PC-9 (cell line): Measurements from ENCODE around the gene TSPAN11. TPM values are rescaled to one million over a fixed set of nuclear protein-coding genes. Genes with fewer than 3 reads are reported as not detected.

Experiments used
- BruUV-seq: library from RNA; stranded (reverse); fragments of 400-500 nt; replicated peaks from 2 replicates; lab custom pipeline; 2021; lab: Mats Ljungman, UMichigan
- CTCF ChIA-PET: fragments of 300-600 bp; sonication (Branson Sonifier 250); formaldehyde crosslinking; loops from one replicate; lab custom pipeline; 2022; ENCODE audit warnings: antibody characterized with exemption; lab: Charles Lee
- POLR2A ChIA-PET: fragments of 300-600 bp; sonication (Branson Sonifier 250); formaldehyde crosslinking; loops from one replicate; lab custom pipeline; 2022; ENCODE audit warnings: antibody characterized with exemption; ENCODE audit not compliant: unreplicated experiment; lab: Charles Lee
- DNase-seq, 2 experiments: peaks; one replicate each; pipeline versions ENCODE4 v3.0.0 to v3.0.0-alpha.2; 2015 to 2022; ENCODE audit warnings: mixed read lengths in 1 of 2
- H2AFZ ChIP-seq: fragments of 200-600 bp; sonication (generic); 2 replicates; pipeline ENCODE4 v1.8.1; 2017; ENCODE audit warnings: antibody characterized with exemption
- H3F3A ChIP-seq: fragments of 200-600 bp; sonication (generic); 2 replicates; pipeline ENCODE4 v1.8.1; 2017; ENCODE audit warnings: antibody characterized with exemption, mild to moderate bottlenecking, low read depth; ENCODE audit not compliant: insufficient read depth
- H3K27ac ChIP-seq: fragments of 200-600 bp; sonication (generic); 2 replicates; pipeline ENCODE4 v1.6.1; 2016; ENCODE audit warnings: mixed run types
- H3K27me3 ChIP-seq: fragments of 200-600 bp; sonication (generic); 2 replicates; pipeline ENCODE4 v1.6.1; 2016; ENCODE audit warnings: low read depth, mixed run types; ENCODE audit not compliant: insufficient read depth
- H3K36me3 ChIP-seq: fragments of 200-600 bp; sonication (generic); 2 replicates; pipeline ENCODE4 v1.6.1; 2016; ENCODE audit warnings: low read depth, mixed run types
- H3K4me1 ChIP-seq: fragments of 200-600 bp; sonication (generic); replicated peaks from 2 replicates; pipeline ENCODE4 v1.6.1; 2016; ENCODE audit warnings: mixed run types; ENCODE audit not compliant: insufficient read depth
- H3K4me2 ChIP-seq: fragments of 200-600 bp; sonication (generic); 2 replicates; pipeline ENCODE4 v1.6.1; 2017; ENCODE audit warnings: mixed run types
- H3K4me3 ChIP-seq: fragments of 200-600 bp; sonication (generic); 2 replicates; pipeline ENCODE4 v1.6.1; 2016; ENCODE audit warnings: mixed run types
- H3K79me2 ChIP-seq: fragments of 200-600 bp; sonication (generic); 2 replicates; pipeline ENCODE4 v1.6.1; 2017; ENCODE audit warnings: low read depth, mixed run types
- H3K9me2 ChIP-seq: fragments of 200-600 bp; sonication (generic); 2 replicates; pipeline ENCODE4 v1.8.1; 2017; ENCODE audit warnings: mild to moderate bottlenecking; ENCODE audit not compliant: insufficient read depth
- H3K9me3 ChIP-seq: fragments of 200-600 bp; sonication (generic); 2 replicates; pipeline ENCODE4 v1.8.1; 2016; ENCODE audit warnings: low read depth; ENCODE audit not compliant: insufficient read depth
- H4K20me1 ChIP-seq: fragments of 200-600 bp; sonication (generic); 2 replicates; pipeline ENCODE4 v1.8.1; 2017; ENCODE audit not compliant: insufficient read depth
- CTCF ChIP-seq: fragments of 200-600 bp; sonication (generic); conservative IDR thresholded peaks from 2 replicates; pipeline ENCODE4 v1.6.1; 2017; ENCODE audit warnings: mixed run types, antibody characterized with exemption, mild to moderate bottlenecking, moderate library complexity
- EZH2 ChIP-seq: fragments of 200-600 bp; sonication (generic); IDR thresholded peaks from 2 replicates; pipeline ENCODE4 v1.8.0; 2017; ENCODE audit warnings: antibody characterized with exemption, low read depth
- intact Hi-C: fragments of 100-400 bp; cut with micrococcal nuclease; formaldehyde crosslinking; loops from one replicate; pipeline ENCODE4 v1.10.0; 2022; ENCODE audit not compliant: unreplicated experiment
- total RNA-seq: library from RNA; stranded (reverse); gene quantifications from 2 replicates; pipeline ENCODE4 v1.2.3, GENCODE V29; 2021

TSPAN11 gene
- total RNA-seq, 1 experiment from 2014 or later: not detected

GRCh38 chr12:30988646-30989286 is 62.2 kb downstream of the TSPAN11 start:
- H3K27ac ChIP-seq: no peak overlapping the region
- POLR2A ChIA-PET: interaction anchor here (0.6 kb wide), 1 partner anchor 24 kb away, joined by 3 read pairs; no protein-coding TSS in a partner anchor
- no peak for DNase-seq
- no peaks in the 10 kb centered on the region for H3K9me2 ChIP-seq
- H3K36me3 ChIP-seq: no peaks in the 10 kb centered on the region
- TF ChIP-seq CTCF (no peak), EZH2 (no peak)
- CTCF ChIA-PET: no interaction called here
- H3K27me3 ChIP-seq: no peaks in the 10 kb centered on the region
- no peaks in the 10 kb centered on the region for H3K79me2 ChIP-seq
- H3K9me3 ChIP-seq: no peaks in the 10 kb centered on the region
- H4K20me1 ChIP-seq: no peaks in the 10 kb centered on the region
- H3K4me1 ChIP-seq: peaks cover 11% of the 10 kb centered on the region
- H3K4me2 ChIP-seq: no peak overlapping the region
- H3K4me3 ChIP-seq: no peak overlapping the region
- no peak overlapping the region for H2AFZ ChIP-seq
- no peaks in the 10 kb centered on the region for H3F3A ChIP-seq
- BruUV-seq: no TSS peak
- intact Hi-C loops: no loop called here

GRCh38 chr12:30989754-30990153 is 63.2 kb downstream of the TSPAN11 start:
- H3K27ac ChIP-seq: no peak overlapping the region
- intact Hi-C loops: no loop called here
- peak; percentile 66 to 68 for DNase-seq
- no peaks in the 10 kb centered on the region for H3K27me3 ChIP-seq
- no TSS peak for BruUV-seq
- no peak overlapping the region for H2AFZ ChIP-seq
- no peaks in the 10 kb centered on the region for H3F3A ChIP-seq
- ChIA-PET POLR2A (interaction anchor here (0.6 to 0.8 kb wide), 3 partner anchors 16 to 29 kb away, joined by 3 read pairs; no protein-coding TSS in a partner anchor), CTCF (interaction anchor here (0.7 to 1.0 kb wide), 4 partner anchors 11 to 138 kb away, joined by 3 to 4 read pairs (median 4); no protein-coding TSS in a partner anchor)
- no peak overlapping the region for H3K4me3 ChIP-seq
- no peak overlapping the region for H3K4me2 ChIP-seq
- TF ChIP-seq CTCF: peak; percentile 52; the same call in 1 of the 2 replicates
- no peak for TF ChIP-seq EZH2
- peaks cover 11% of the 10 kb centered on the region for H3K4me1 ChIP-seq
- H3K79me2 ChIP-seq: no peaks in the 10 kb centered on the region
- H3K9me2 ChIP-seq: no peaks in the 10 kb centered on the region
- no peaks in the 10 kb centered on the region for H3K9me3 ChIP-seq
- H4K20me1 ChIP-seq: no peaks in the 10 kb centered on the region
- H3K36me3 ChIP-seq: no peaks in the 10 kb centered on the region

GRCh38 chr12:30990316-30990715 is 63.8 kb downstream of the TSPAN11 start:
- CTCF ChIA-PET: interaction anchor here (0.8 kb wide), 1 partner anchor 11 kb away, joined by 3 read pairs; no protein-coding TSS in a partner anchor
- intact Hi-C loops: no loop called here
- H3K79me2 ChIP-seq: no peaks in the 10 kb centered on the region

More at GRCh38 chr12:30990316-30990715, 63.8 kb downstream of the TSPAN11 start:
- Histone ChIP-seq H3K4me2 (no peak overlapping the region), H3K36me3 (no peaks in the 10 kb centered on the region), H3K27ac (no peak overlapping the region), H3F3A (no peaks in the 10 kb centered on the region), H3K9me2 (no peaks in the 10 kb centered on the region), H4K20me1 (no peaks in the 10 kb centered on the region), H3K9me3 (no peaks in the 10 kb centered on the region), H3K4me3 (no peak overlapping the region), H2AFZ (no peak overlapping the region), H3K4me1 (peaks cover 11% of the 10 kb centered on the region), H3K27me3 (no peaks in the 10 kb centered on the region)
- BruUV-seq: no TSS peak
- POLR2A ChIA-PET: interaction anchor here (0.6 to 0.8 kb wide), 2 partner anchors 18 to 28 kb away, joined by 3 read pairs; no protein-coding TSS in a partner anchor
- TF ChIP-seq CTCF: no peak
- no peak for TF ChIP-seq EZH2
- no peak for DNase-seq
